Measurements from ENCODE around the gene MS4A10.

MS4A10 gene

GRCh38 chr11:60786811-60787567 lies 1.9 kb downstream of the MS4A10 start:
- in situ Hi-C loops (cut with MboI; ENCODE audit: low sequenced_read_pairs): no loop called here

- in situ Hi-C loops (cut with MboI; ENCODE audit: low sequenced_read_pairs): no loop called here
Measured at GRCh38 chr11:60788401-60789125, 3.4 kb downstream of the MS4A10 start.

GRCh38 chr11:60790726-60791125 lies 5.6 kb downstream of the MS4A10 start:
- in situ Hi-C loops (cut with MboI; ENCODE audit: low sequenced_read_pairs): no loop called here

GRCh38 chr11:60791153-60791933 lies 6.2 kb downstream of the MS4A10 start:
- in situ Hi-C loops (cut with MboI; ENCODE audit: low sequenced_read_pairs): no loop called here

- in situ Hi-C loops (cut with MboI; ENCODE audit: low sequenced_read_pairs): no loop called here
Measured at GRCh38 chr11:60792521-60792920, 7.4 kb downstream of the MS4A10 start.

GRCh38 chr11:60795291-60795690 lies 10.2 kb downstream of the MS4A10 start:
- in situ Hi-C loops (cut with MboI; ENCODE audit: low sequenced_read_pairs): no loop called here

- in situ Hi-C loops (cut with MboI; ENCODE audit: low sequenced_read_pairs): no loop called here
Measured at GRCh38 chr11:60797846-60798630, 12.9 kb downstream of the MS4A10 start.

GRCh38 chr11:60798631-60799030 lies 13.5 kb downstream of the MS4A10 start:
- in situ Hi-C loops (cut with MboI; ENCODE audit: low sequenced_read_pairs): no loop called here

- in situ Hi-C loops (cut with MboI; ENCODE audit: low sequenced_read_pairs): no loop called here
Measured at GRCh38 chr11:60801194-60801593, 16.1 kb downstream of the MS4A10 start.

- in situ Hi-C loops (cut with MboI; ENCODE audit: low sequenced_read_pairs): no loop called here
Measured at GRCh38 chr11:60803273-60803936, 18.3 kb downstream of the MS4A10 start.

- in situ Hi-C loops (cut with MboI; ENCODE audit: low sequenced_read_pairs): no loop called here
Measured at GRCh38 chr11:60809249-60809648, 24.1 kb downstream of the MS4A10 start.

- in situ Hi-C loops (cut with MboI; ENCODE audit: low sequenced_read_pairs): no loop called here
Measured at GRCh38 chr11:60809691-60810090, 24.6 kb downstream of the MS4A10 start.

- in situ Hi-C loops (cut with MboI; ENCODE audit: low sequenced_read_pairs): no loop called here
Measured at GRCh38 chr11:60810151-60810550, 25.0 kb downstream of the MS4A10 start.

- in situ Hi-C loops (cut with MboI; ENCODE audit: low sequenced_read_pairs): no loop called here
Measured at GRCh38 chr11:60810569-60810968, 25.4 kb downstream of the MS4A10 start.

- in situ Hi-C loops (cut with MboI; ENCODE audit: low sequenced_read_pairs): no loop called here
Measured at GRCh38 chr11:60813324-60813723, 28.2 kb downstream of the MS4A10 start.

GRCh38 chr11:60814112-60814511 lies 29.0 kb downstream of the MS4A10 start:
- in situ Hi-C loops (cut with MboI; ENCODE audit: low sequenced_read_pairs): no loop called here

- in situ Hi-C loops (cut with MboI; ENCODE audit: low sequenced_read_pairs): no loop called here
Measured at GRCh38 chr11:60816590-60817157, 31.5 kb downstream of the MS4A10 start.

- in situ Hi-C loops (cut with MboI; ENCODE audit: low sequenced_read_pairs): no loop called here
Measured at GRCh38 chr11:60818057-60818456, 32.9 kb downstream of the MS4A10 start.

GRCh38 chr11:60821827-60822599 lies 36.9 kb downstream of the MS4A10 start:
- in situ Hi-C loops (cut with MboI; ENCODE audit: low sequenced_read_pairs): no loop called here

Measured in HL-60/S4 treated with phorbol 12-myristate 13-acetate at 8.2 ng/mL for 4 days and 3 days (cell line).